A549 treated with CORT108297 at 1 μM for 4 hours (cell line): ENCODE data around the gene SAPCD1. TPM values are rescaled to one million over a fixed set of nuclear protein-coding genes. Genes with fewer than 3 reads are reported as not detected.

Experiments used
- total RNA-seq: library from RNA; stranded (reverse); fragments of 200-300 nt; extraction: Qiagen RNA extraction; gene quantifications from 5 replicates; pipeline ENCODE4 v1.2.3, GENCODE V29; 2022

Gene SAPCD1
- total RNA-seq, result 2.7 to 4.9 TPM (median 4.1 TPM) in 5 replicates

GRCh38 chr6:31762356-31762755 lies at the start of gene SAPCD1:
Gene SAPCD1 (plus strand): TSS chr6:31762656. CDS start chr6:31763055, 399 bp downstream.

GRCh38 chr6:31715022-31715958 lies 47.2 kb upstream of the SAPCD1 start, which contains the start of gene LY6G6D:
Gene LY6G6D (plus strand): TSS chr6:31715348. CDS start chr6:31715356, 8 bp downstream.

GRCh38 chr6:31721351-31722020 lies 41.0 kb upstream of the SAPCD1 start, which contains the start of gene LY6G6C:
Gene LY6G6C (minus strand): TSS chr6:31721746. CDS start chr6:31721679, 67 bp downstream.

GRCh38 chr6:31723245-31723979 lies 39.0 kb upstream of the SAPCD1 start, which contains the start of gene MPIG6B:
Gene MPIG6B (plus strand): TSS chr6:31723373. CDS start chr6:31723384, 11 bp downstream.

GRCh38 chr6:31728767-31729514 lies 33.5 kb upstream of the SAPCD1 start, which contains the start of gene DDAH2:
Gene DDAH2 (minus strand): TSS chr6:31729299. CDS start chr6:31729161, 138 bp downstream.

GRCh38 chr6:31736021-31736767 lies 26.3 kb upstream of the SAPCD1 start, which contains the start of gene CLIC1:
Gene CLIC1 (minus strand): TSS chr6:31736530. CDS start chr6:31736300, 230 bp downstream.

GRCh38 chr6:31739639-31740396 lies 22.6 kb upstream of the SAPCD1 start, which contains the start of gene MSH5:
Gene MSH5 (plus strand): TSS chr6:31740005. CDS start chr6:31740467, 462 bp downstream.

GRCh38 chr6:31776989-31777666 lies 14.7 kb downstream of the SAPCD1 start, which contains the start of gene VWA7:
Gene VWA7 (minus strand): TSS chr6:31777328. CDS start chr6:31776779, 549 bp downstream.

GRCh38 chr6:31795616-31796298 lies 33.3 kb downstream of the SAPCD1 start, which contains the start of gene VARS1:
Gene VARS1 (minus strand): TSS chr6:31795752. CDS start chr6:31795217, 535 bp downstream.

GRCh38 chr6:31806470-31807272 lies 44.2 kb downstream of the SAPCD1 start, which contains the start of gene LSM2:
Gene LSM2 (minus strand): TSS chr6:31806966. CDS start chr6:31806757, 209 bp downstream.

Other genes with a start within 250 kb of the SAPCD1 start
- gene MCCD1, start 233.7 kb upstream of the SAPCD1 start, total RNA-seq, result not detected in 5 replicates
- 321 to 413 TPM (median 373 TPM) in 5 replicates for gene DDX39B, start 220.7 kb upstream of the SAPCD1 start, total RNA-seq
- gene ATP6V1G2, start 216.0 kb upstream of the SAPCD1 start, total RNA-seq, result 0.54 to 1.1 TPM (median 0.67 TPM) in 5 replicates
- gene NFKBIL1, start 215.0 kb upstream of the SAPCD1 start, total RNA-seq, result 9.2 to 12.4 TPM (median 11.8 TPM) in 5 replicates
- 0.11 to 0.23 TPM in 2 of 5 replicates, not detected in the others for gene LTA, start 190.4 kb upstream of the SAPCD1 start, total RNA-seq
- gene TNF, start 187.1 kb upstream of the SAPCD1 start, total RNA-seq, result 0.06 to 0.36 TPM (median 0.09 TPM) in 4 of 5 replicates, not detected in the other
- 0.22 to 0.38 TPM (median 0.33 TPM) in 5 replicates for gene LTB, start 180.2 kb upstream of the SAPCD1 start, total RNA-seq
- 0.46 to 0.73 TPM in 2 of 5 replicates, not detected in the others for gene LST1, start 176.4 kb upstream of the SAPCD1 start, total RNA-seq
- not detected in 5 replicates for gene NCR3, start 169.7 kb upstream of the SAPCD1 start, total RNA-seq
- not detected in 5 replicates for gene AIF1, start 147.4 kb upstream of the SAPCD1 start, total RNA-seq
- gene PRRC2A, start 141.9 kb upstream of the SAPCD1 start, total RNA-seq, result 69.6 to 93.6 TPM (median 87.5 TPM) in 5 replicates
- gene BAG6, start 110.0 kb upstream of the SAPCD1 start, total RNA-seq, result 114 to 156 TPM (median 146 TPM) in 5 replicates
- 2.9 to 4.1 TPM (median 3.0 TPM) in 5 replicates for gene APOM, start 106.8 kb upstream of the SAPCD1 start, total RNA-seq
- gene C6orf47, start 101.9 kb upstream of the SAPCD1 start, total RNA-seq, result 10.3 to 13.2 TPM (median 12.6 TPM) in 5 replicates
- gene GPANK1, start 97.7 kb upstream of the SAPCD1 start, total RNA-seq, result 10.8 to 12.2 TPM (median 11.7 TPM) in 5 replicates
- 165 to 184 TPM (median 170 TPM) in 5 replicates for gene CSNK2B, start 96.6 kb upstream of the SAPCD1 start, total RNA-seq
- gene LY6G5B, start 92.7 kb upstream of the SAPCD1 start, total RNA-seq, result 3.8 to 5.0 TPM (median 4.3 TPM) in 5 replicates
- 1.1 to 2.0 TPM (median 1.6 TPM) in 5 replicates for gene LY6G5C, start 81.6 kb upstream of the SAPCD1 start, total RNA-seq
- 16.5 to 20.4 TPM (median 19.3 TPM) in 5 replicates for gene ABHD16A, start 59.3 kb upstream of the SAPCD1 start, total RNA-seq
- not detected in 5 replicates for gene LY6G6F, start 55.8 kb upstream of the SAPCD1 start, total RNA-seq
- gene LY6G6D, start 47.3 kb upstream of the SAPCD1 start, total RNA-seq, result not detected in 5 replicates
- 0.09 to 0.12 TPM (median 0.10 TPM) in 3 of 5 replicates, not detected in the others for gene LY6G6C, start 40.9 kb upstream of the SAPCD1 start, total RNA-seq
- gene MPIG6B, start 39.3 kb upstream of the SAPCD1 start, total RNA-seq, result not detected in 5 replicates
- gene DDAH2, start 33.4 kb upstream of the SAPCD1 start, total RNA-seq, result 28.8 to 35.0 TPM (median 32.1 TPM) in 5 replicates
- gene CLIC1, start 26.1 kb upstream of the SAPCD1 start, total RNA-seq, result 497 to 519 TPM (median 513 TPM) in 5 replicates
- 11.5 to 15.5 TPM (median 14.0 TPM) in 5 replicates for gene MSH5, start 22.7 kb upstream of the SAPCD1 start, total RNA-seq
- gene VWA7, start 14.7 kb downstream of the SAPCD1 start, total RNA-seq, result 1.5 to 2.0 TPM (median 1.8 TPM) in 5 replicates
- gene VARS1, start 33.1 kb downstream of the SAPCD1 start, total RNA-seq, result 47.0 to 60.8 TPM (median 59.2 TPM) in 5 replicates
- gene LSM2, start 44.3 kb downstream of the SAPCD1 start, total RNA-seq, result 48.5 to 67.7 TPM (median 60.4 TPM) in 5 replicates
- gene HSPA1L, start 52.6 kb downstream of the SAPCD1 start, total RNA-seq, result 1.5 to 2.2 TPM (median 1.8 TPM) in 5 replicates
- gene HSPA1A, start 52.9 kb downstream of the SAPCD1 start, total RNA-seq, result 250 to 374 TPM (median 304 TPM) in 5 replicates
- gene HSPA1B, start 65.1 kb downstream of the SAPCD1 start, total RNA-seq, result 191 to 290 TPM (median 231 TPM) in 5 replicates
- gene NEU1, start 100.2 kb downstream of the SAPCD1 start, total RNA-seq, result 23.0 to 37.8 TPM (median 29.3 TPM) in 5 replicates
- gene SLC44A4, start 116.3 kb downstream of the SAPCD1 start, total RNA-seq, result 0.06 to 0.16 TPM in 2 of 5 replicates, not detected in the others
- gene EHMT2, start 135.0 kb downstream of the SAPCD1 start, total RNA-seq, result 25.9 to 35.4 TPM (median 32.0 TPM) in 5 replicates
- 3.4 to 5.3 TPM (median 4.6 TPM) in 5 replicates for gene ZBTB12, start 139.4 kb downstream of the SAPCD1 start, total RNA-seq
- gene C2, start 165.1 kb downstream of the SAPCD1 start, total RNA-seq, result 0.21 to 0.68 TPM (median 0.31 TPM) in 5 replicates
- 1.5 to 3.3 TPM (median 2.4 TPM) in 5 replicates for gene CFB, start 183.4 kb downstream of the SAPCD1 start, total RNA-seq
- 74.7 to 85.0 TPM (median 75.1 TPM) in 5 replicates for gene NELFE, start 196.3 kb downstream of the SAPCD1 start, total RNA-seq
- gene SKIC2, start 196.5 kb downstream of the SAPCD1 start, total RNA-seq, result 21.0 to 27.3 TPM (median 25.4 TPM) in 5 replicates
- gene DXO, start 209.5 kb downstream of the SAPCD1 start, total RNA-seq, result 11.7 to 13.4 TPM (median 12.5 TPM) in 5 replicates
- gene C4A, start 219.4 kb downstream of the SAPCD1 start, total RNA-seq, result 0.48 to 1.5 TPM (median 1.1 TPM) in 5 replicates